ENCODE data around the gene UMPS.

The UMPS gene

GRCh38 chr3:124763206-124763605 is 33.0 kb downstream of the UMPS start:
- ChIA-PET CTCF (interaction anchor here (0.8 to 15.7 kb wide), 14 partner anchors 8 to 823 kb away, joined by 3 to 467 read pairs (median 6); no protein-coding TSS in a partner anchor), POLR2A (no interaction called here)
- no peak overlapping the region for H3K4me3 ChIP-seq (ENCODE audit: low read depth, low read length)
- DNase-seq (ENCODE audit: low read depth, low spot score) = no peak
- no peak for TF ChIP-seq CTCF (IDR thresholded peaks at IDR 0.05; ENCODE audit: insufficient read depth, low read length, missing control alignments)

DNA sequence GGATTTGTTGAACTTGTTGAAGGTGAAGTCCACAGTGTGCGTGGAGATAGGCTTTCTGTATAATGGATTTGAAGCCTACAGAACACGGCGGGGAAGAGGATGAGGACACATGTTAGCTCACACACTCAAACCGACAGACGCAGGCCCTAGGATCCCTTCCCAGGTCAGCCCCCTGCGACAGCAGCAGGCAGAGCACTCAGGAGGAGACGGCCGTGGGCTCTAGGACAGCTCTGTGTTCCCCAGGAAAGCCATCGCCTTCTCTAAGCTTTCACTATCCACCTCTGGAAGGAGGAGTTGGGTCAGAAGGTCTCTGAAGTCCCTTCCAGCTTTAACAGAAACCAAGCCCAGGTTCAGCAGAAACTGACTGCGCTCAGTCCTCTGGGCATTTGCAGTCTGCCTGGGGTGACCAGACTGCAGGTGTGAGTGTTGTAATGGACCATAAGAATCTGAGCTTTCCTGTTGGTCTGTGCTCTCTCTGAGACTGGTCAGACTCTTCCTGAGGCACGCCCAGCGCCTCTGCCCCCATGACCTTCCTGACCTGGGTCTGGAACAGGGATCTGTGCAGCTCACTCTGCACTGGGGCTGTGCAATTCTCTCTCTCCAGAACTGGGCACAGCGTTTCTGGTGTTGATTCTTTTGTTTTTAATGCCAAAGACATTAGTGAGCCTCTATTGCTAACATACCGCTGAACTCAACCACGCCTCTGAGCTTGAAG is 33.5 kb downstream of the UMPS start:
- H3K4me3 ChIP-seq (ENCODE audit: low read depth, low read length) = no peak overlapping the region
- no peak for DNase-seq (ENCODE audit: low read depth, low spot score)
- CTCF ChIA-PET = interaction anchor here (0.8 to 15.7 kb wide), 12 partner anchors 7 to 823 kb away, joined by 3 to 467 read pairs (median 6); no protein-coding TSS in a partner anchor
- TF ChIP-seq CTCF (IDR thresholded peaks at IDR 0.05; ENCODE audit: insufficient read depth, low read length, missing control alignments) = no peak
- POLR2A ChIA-PET = no interaction called here

DNA sequence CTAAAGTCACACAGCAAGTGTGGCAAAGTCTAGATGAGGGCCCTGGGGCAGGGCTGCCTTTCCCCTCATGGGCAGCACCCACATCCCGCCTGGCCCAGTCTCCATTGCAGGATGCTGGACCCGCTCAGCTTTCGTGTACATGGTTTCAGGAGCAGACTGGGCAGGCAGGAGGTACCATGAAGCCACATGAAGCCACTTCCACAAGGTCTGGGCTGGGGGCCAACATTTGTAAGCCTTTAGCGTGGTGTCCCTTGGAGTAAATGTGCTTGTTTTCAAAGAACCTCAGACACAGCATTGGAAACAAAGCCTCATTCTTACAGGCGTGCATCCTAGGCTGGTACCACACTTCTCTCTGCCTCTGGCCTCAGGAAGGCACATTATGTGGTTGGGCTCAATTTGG is 34.5 kb downstream of the UMPS start:
- H3K4me3 ChIP-seq (ENCODE audit: low read depth, low read length) = no peak overlapping the region
- DNase-seq (ENCODE audit: low read depth, low spot score) = no peak
- ChIA-PET CTCF (interaction anchor here (0.8 to 15.7 kb wide), 9 partner anchors 10 to 140 kb away, joined by 3 to 467 read pairs (median 5); no protein-coding TSS in a partner anchor), POLR2A (no interaction called here)
- no peak for TF ChIP-seq CTCF (IDR thresholded peaks at IDR 0.05; ENCODE audit: insufficient read depth, low read length, missing control alignments)

DNA sequence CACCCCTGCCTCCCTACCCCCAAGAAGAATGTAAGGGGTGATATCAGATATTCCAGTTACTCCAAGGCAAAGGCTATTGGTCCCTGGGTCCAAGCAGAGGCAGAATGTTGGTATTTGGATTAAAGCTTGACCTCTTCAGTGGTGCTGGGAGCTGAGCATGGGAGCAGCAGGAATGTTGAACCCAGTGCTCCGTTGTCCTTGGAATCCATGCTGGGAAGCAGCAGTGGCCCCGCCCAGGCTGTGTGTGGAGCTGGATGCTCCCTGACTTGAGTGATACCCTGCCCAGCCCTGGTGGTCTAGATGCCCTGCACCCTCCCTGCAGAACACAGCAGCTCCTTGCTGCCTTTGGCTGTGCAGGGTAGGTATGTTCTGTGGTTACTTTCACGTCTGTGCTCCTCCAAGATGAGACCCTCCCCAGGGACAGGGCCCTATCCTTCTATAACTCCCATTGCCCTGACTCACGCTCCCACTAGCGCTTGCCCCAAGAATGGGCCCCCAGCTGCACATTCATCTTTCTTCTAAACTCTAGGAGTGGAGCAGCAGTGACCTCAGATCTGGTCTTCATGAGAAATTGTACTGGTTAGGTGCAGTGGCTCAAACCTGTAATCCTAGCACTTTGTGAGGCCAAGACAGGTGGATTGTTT is 35.1 kb downstream of the UMPS start:
- H3K4me3 ChIP-seq (ENCODE audit: low read depth, low read length) = no peak overlapping the region
- POLR2A ChIA-PET = no interaction called here
- no peak for DNase-seq (ENCODE audit: low read depth, low spot score)
- no peak for TF ChIP-seq CTCF (IDR thresholded peaks at IDR 0.05; ENCODE audit: insufficient read depth, low read length, missing control alignments)
- CTCF ChIA-PET = interaction anchor here (1.2 to 15.7 kb wide), 5 partner anchors 9 to 140 kb away, joined by 3 to 467 read pairs (median 10); no protein-coding TSS in a partner anchor

- H3K4me3 ChIP-seq (ENCODE audit: low read depth, low read length) = no peak overlapping the region
- CTCF ChIA-PET = interaction anchor here (1.2 to 15.7 kb wide), 8 partner anchors 8 to 206 kb away, joined by 3 to 467 read pairs (median 5); no protein-coding TSS in a partner anchor
- POLR2A ChIA-PET = no interaction called here
- no peak for TF ChIP-seq CTCF (IDR thresholded peaks at IDR 0.05; ENCODE audit: insufficient read depth, low read length, missing control alignments)
- DNase-seq (ENCODE audit: low read depth, low spot score) = no peak
Observed at GRCh38 chr3:124766113-124767095, 36.2 kb downstream of the UMPS start.

Measured in AG04449 (cell line).